HG03354 (cell line): ENCODE results near the gene SNRPD3.
"Not testable (repeated sequence)": the region's sequence is repeated elsewhere in the genome, so short reads cannot be mapped to it uniquely, and the experiment has no call there.

Experiments
- ATAC-seq: cut with Tn5 transposase; IDR thresholded peaks from one replicate; pipeline ENCODE4 v1.9.1; 2021; ENCODE audit warnings: mild to moderate bottlenecking; ENCODE audit not compliant: unreplicated experiment, poor library complexity, severe bottlenecking

SNRPD3 gene

DNA sequence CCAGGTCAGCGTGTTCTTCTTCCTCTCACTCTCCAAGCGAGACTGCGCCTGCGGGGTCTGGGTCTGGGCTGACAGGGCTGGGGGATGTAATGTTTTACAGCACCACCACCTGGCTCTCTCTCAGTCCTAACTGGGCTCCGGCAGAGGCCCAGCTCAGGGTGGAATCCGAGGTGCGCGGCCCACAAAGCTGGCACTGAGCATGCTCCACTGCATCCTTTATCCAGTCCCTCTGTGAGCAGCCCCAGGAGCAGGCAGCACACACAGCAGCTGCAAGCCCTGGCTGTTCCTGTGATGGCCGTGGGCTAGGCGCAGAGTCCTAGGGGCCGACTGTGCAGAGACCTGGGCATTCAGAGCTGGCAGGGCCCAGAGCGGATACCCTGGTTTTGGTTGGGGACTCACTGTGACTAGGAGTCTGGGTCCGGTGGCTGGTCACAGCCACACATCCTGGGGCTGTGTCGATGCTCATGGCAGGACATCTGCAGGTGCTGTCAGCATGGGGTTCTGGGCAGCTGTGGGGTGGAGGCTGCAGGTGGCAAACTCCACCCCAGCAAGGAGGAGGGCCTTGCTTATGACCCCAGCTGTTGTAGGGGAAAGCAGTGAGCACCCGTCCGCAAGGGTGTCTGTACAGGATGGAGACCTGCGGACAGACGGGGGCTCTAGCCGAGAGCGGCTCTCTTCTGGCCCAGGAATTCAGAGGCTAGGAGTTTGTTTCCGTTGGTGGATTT, 33.1 kb downstream of the SNRPD3 start:
- no peak for ATAC-seq

DNA sequence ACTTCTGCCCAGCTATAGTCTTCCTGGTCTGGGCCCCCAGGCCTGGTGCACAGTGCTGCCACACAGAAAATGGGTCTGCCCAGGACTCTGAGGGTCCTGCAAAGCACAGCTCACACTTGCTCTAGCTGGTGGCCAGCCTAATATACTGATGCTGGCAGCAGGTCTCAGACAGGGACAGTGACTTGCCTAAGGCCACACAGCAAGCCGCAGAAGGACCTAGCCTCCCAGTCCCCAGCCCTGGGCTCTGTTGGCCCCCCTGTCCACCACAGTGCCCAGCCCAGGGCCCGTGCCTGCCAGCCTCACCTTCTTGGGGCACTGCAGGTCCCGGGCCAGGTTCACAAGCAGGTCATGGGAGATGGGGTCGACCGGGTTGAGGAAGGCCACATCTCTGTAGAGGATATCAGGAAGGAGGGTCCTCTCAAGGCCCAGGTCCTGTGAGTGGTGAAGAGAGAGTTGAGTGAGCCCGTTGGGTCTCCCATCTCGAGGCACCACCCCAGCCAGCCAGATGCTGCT, 33.8 kb downstream of the SNRPD3 start:
- ATAC-seq, result no peak

DNA sequence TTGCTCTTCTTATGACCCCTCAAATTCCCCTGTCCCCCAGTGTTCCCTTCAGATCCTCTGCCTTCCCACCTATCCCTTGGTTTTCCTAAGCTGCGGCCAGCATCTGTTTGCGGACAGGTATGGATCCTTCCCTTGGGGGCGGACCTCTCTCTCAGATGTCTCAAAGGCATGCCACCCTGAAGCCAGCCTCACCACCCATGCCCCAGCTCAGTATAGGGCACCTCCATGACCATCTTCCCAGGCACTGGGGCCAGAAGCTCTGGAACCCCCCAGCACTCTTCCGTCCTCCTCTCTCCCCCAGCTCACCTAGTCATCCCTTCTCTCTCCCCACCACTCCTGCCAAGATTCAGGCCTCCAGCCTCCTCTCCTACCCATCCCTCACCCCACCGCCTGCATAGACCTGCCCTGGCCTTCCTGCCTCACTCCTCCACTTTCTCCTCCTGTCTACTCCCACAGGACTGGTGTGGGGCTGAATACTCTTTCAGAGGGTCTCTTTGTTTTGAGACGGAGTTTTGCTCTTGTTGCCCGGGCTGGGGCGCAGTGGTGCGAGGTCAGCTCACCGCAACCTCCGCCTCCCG, 34.9 kb downstream of the SNRPD3 start:
- no peak for ATAC-seq

DNA sequence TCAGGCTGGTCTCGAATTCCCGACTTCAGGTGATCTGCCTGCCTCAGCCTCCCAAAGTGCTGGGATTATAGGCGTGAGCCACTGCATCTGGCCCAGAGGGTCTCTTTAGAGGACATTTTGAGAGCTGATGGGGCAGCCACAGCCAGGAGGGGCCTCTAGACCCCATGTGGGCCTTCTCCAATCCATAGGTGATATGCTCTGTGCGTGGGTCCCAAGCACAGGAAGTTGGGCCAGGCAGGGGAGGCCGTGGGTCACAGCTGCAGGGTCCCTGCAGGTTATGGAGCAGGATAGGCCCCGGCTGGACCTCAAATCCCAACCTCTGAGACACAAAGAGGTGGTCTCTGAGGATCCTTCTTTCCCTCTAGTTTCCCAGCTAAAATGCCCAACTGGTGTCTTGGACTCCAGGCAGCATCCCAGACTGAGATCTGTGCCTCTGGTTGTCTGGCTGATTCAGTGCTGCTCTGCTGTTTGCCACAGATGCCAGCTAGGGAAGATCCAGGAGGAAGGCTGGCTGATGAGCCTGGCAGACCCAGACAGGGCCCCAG, 35.6 kb downstream of the SNRPD3 start:
- no peak for ATAC-seq

DNA sequence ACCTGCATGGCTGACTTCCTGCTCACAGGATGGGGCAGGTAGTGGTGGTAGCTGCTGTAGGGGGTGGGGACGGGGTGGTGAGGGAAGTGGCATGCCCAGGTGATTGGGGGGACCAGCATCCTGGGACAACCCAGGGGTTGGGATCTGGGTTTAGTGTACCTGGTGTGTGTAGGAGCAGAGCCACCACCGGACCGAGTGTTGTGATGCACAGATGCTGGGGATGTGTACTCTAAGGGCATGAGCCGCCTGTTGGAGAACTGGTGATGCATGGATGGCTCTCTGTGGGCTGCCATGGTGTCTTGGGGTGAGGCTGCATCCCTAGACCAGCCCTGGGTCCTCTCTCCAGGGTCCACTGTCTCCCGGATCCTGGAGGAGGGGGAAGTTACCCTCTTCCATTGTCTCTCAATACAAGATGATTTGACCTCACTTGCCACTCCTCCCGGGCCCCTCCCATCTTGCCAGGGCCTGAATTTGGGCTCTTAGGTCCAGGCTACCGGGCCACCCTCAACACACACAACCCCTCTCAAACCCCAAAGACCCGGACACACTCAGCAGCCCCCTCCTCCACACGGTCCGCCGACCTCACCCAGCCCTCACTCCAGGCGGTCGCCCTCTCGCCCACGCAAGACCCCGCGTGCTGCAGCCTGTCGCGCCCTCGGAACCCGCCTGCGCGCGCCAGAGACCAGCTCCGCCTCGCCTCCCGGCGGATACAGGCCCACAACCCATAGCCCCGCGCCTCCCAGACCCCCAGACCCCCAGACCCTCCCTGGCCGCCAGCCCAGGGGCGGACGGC, 36.5 kb downstream of the SNRPD3 start:
- ATAC-seq, result no peak

DNA sequence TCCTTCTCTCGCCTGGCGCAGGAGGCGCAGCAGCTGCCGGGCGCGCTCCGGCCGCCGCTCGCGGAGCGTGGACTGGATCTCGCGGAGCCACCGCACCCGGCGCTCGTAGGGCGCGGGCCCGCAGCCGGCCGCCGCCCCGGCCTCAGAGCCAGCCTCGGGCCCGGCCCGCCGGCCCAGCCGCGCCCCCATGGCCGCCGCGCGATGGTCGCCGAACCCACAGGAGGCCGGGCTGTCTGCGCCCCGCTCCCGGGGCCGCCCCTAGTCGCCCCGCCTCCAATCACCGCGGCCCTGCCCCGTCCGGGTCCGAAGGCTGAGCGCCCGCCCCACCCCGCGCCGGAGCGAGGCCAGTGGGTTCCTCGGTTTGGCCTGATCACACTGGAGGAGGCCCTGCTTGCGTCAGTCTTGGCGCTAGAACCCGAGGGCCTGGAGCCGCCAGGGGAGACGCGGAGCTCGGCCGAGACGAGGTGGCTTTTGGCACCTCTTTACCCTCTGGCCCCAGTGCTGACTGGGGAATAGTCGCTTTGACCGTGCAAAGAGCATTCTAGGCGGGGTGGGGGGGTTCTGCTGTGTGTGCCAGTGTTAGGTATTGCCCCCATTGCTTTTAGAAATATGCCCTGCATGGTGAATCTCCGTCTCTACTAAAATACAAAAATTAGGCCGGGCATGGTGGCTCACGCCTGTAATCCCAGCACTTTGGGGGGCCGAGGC, 37.2 kb downstream of the SNRPD3 start, which contains the start of gene LRRC75B:
LRRC75B (minus strand) TSS at position 223 of the 708 bp plus-strand sequence; CDS start at position 189, 34 bp downstream.
- peak; percentile 83 for ATAC-seq

DNA sequence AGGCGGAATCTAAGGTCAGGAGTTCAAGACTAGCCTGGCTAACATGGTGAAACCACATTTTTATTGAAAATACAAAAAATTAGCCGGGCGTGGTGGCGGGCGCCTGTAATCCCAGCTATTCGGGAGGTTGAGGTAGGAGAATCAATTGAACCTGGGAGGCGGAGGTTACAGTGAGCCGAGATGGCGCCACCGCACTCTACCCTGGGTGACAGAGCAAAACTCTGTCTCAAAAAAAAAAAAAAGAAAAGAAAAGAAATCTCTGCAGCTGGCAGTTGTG, 37.7 kb downstream of the SNRPD3 start:
- not testable (repeated sequence) for ATAC-seq

DNA sequence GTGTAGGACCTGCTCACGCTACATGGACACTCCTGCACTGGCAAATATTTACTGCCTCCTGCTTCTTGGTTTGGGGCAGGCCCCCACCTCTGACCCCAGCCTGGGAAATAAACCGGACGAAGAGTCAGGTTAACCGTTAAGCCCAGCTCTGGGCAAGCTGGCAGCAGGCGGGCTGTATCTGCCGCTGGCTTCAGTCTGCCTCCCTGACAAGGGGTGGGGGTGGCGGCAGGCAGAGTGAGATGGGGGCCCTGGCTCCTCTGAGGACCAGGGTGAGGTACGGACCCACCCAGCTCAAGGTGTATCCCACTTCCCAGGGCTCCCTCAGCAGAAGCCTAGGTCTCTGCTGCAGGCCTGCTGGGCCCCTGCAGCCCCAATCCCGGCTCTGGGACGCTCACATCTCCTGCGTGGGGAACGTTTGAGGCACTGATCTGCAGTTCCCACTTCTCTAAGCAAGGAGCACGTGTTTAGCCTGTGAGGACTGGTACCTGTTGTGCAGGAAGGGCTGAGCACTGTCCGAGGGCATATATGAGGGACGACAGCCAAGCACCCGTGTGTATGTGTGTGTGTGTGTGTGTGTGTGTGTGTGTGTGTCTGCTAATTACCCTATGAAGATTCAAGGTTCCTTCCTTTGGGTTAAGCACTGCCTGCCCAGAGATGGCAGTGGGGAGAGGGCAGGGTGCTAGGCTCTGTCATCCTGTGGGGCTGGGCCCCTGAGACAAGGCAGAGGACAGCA, 38.2 kb downstream of the SNRPD3 start:
- ATAC-seq, result no peak

DNA sequence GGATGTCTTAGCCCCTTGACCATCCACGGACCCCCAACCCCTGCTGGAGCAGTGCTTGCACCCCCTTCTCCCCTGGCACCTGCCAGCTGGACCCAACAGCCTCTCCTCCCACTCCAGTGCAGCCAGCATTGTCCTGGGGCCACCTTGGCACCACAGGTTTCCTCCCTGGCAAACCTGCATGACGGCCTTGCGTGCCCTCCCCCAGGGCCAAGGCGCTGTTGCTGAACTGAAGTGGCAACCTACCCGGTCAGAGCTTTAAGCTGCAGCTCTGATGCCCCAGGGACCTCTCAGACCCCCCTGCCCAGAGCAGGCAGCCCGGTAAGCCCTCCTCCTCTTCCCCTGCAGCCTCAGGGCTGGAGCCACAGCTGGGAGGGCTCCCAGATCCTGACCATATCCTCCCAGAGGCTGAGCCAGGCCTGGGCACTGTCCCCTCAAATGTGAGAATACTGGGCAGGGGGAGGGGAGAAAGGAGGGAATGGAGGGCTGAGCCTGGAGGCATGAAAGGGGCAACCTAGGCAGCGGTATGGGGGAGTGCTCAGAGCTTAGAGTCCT, 38.8 kb downstream of the SNRPD3 start:
- ATAC-seq, result no peak

DNA sequence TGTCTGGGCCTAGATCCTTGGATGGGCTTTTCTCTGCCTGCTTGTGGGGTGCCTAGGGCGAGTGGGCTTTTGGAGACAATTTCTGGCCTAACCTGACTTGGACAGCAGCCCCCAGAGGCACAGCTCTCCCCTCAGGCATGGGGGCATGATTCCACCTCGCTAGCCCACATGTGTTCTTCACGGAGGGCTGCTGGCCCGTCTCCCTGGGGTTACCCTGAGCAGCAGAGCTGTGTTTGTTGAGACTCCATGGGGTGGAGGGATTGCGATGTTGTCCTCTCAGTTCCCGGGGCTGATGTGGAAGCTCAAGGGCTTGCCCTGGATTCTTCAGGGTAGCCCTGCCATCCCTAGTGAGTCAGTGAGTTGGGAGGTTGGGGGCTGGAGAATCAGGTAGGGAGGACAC, 39.4 kb downstream of the SNRPD3 start:
- no peak for ATAC-seq

DNA sequence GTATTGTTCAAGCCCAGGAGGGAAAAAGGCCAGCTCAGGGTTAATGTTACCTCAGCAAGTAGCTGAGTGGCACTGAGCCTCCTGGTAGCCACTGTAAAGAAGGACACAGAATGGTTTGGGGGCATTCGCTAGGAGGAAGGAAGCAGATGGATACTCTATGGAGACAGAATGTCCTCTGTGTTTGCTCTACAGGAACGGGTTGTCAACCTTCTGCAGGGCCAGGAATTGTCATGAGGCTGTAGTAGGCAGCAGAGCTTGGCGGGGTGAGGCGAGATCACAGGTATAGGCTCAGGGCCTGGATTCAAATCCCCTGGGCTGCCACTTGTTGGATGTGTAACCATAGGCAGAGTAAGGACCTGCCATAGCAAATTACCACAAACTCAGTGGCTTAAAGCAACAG, 40.1 kb downstream of the SNRPD3 start:
- no peak for ATAC-seq

DNA sequence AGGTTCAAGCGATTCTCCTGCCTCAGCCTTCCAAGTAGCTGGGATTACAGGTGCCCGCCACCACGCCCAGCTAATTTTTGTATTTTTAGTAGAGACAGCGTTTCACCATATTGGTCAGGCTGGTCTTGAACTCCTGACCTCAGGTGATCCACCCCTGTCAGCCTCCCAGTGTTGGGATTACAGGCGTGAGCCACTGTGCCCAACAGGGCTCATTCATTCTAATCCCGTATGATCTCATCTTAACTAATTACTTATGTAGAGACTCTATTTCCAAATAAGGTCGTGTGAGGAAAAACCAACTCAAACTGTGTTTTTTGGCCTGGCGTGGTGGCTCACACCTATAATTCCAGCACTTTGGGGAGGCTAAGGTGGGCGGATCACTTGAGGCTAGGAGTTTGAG, 41.3 kb downstream of the SNRPD3 start:
- not testable (repeated sequence) for ATAC-seq

DNA sequence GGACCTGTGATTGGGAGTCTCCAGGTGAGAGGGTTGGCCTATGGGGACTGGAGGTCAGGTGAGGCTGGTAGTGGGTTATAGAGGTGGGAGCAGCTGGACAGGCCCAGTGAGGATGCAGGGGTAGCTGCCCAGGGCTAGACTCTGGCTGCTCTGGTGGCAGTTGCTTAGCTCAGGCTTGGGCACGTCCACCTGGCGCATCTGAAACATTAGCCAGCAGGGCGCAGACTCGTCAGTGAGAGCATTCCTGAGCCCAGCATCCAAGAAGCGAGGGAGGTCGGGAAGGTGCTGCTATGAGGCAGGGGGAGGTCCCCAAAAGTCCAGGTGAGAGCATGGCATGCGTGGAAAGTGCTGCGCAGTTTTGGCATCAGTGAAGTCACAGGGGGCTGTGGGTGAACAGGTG, 43.7 kb downstream of the SNRPD3 start:
- ATAC-seq, result no peak

DNA sequence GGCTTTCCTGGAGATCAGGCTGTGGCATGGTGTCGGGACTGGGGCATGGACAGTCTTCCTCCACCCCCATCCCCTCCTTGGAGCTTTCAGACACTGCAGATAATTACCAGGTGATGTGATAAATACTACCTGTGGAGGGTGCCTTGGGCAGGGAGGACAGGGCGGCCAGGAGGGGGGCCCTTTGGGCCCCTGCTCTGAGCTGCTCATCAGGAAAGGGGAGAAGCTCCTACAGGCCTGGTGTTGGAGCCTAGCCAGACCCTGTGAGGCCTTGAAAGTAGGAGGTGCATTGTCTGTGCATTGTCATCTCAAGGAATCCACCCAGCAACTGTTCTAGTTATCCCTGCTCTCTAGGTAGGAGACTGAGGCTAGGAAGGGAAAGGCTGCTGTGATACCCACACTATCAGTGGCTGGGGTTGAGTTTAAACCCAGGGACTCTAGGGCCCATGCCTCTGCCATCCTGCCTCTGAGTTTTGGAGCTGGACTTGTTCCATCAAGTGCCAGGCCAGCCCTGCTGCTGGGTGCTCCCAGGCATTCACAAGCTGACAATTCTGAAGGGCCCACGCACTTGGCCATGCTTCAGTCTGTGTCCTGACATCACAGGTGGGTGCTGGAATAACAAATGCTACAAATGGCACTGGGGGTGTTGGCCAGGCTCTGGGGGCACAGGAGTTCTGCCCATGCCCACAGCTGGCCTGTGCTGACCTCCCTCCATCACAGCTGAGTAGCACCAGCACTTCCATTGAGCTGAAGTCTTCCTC, 44.3 kb downstream of the SNRPD3 start:
- ATAC-seq, result not testable (repeated sequence)

DNA sequence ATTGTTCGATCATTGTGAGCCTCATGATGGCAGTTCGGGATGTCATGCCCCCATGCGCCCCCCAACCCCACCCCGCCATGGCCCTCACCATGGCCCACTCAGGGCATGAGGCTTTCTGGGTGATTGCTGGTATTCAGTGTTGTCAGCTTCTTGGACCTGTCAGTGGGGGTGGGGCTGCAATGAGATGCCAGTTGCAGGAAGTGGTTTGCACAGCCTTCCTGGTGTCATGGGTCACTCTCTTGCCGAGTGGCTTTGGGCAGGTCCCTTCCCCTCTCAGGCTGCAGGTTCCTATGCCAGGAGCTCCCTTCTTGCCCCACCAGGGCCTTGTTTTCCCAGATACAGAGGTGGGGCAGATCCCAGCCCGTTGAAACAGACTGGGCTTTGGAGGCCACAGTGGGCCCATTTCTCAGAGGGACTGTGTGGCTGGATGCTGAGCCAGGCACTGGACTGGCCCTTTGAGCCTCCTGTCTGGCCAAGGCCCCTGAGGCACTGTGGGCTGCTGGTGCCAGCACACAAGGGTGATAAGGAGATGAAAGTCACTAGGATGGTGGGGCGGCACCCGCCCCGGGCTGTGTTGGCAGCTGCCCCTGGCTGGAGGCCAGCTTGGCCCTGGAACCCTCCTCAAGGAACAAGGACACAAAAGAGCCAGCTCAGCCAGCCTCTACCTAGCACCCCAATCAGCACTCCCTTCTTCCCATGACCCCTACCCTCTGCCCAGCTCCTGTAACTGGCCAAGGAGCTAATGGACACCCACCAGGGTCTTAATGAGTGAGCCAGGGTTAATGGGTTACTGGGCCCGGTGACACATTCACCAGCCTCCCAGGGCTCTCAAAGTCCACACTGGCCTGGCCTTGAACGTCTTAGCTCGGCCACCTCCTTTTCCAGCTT, 45.7 kb downstream of the SNRPD3 start:
- no peak for ATAC-seq

DNA sequence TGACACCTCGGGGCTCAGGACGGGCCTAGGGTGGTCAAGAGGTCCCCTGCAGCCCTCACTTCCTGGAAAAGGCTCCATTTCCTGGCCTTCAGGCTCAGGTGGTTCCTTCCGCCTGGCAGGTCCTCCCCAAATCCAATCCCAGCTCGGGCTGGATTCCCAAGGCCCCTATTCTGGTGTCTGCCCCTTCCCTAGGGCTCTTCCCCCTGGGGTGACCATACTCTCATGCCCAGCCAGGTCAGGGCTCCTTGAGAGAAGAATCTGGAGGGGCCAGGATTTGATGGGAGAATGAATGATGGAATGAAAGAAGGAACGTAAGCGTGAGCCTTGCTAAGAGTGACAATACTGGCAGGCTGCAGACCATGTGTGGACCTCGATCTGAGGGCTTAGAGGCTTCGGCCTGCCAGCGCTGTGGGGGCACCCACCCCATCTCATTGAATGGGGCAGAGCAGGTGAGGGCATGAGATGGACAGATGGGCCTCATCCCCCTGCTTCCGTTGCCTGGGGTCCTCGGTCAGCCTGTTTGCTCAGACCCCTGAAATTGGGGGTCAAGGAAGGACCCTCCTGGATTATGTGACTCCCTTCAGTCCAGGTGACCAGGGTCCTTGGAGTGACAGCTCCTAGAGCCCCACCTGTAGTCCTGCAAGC, 46.4 kb downstream of the SNRPD3 start:
- ATAC-seq, result not testable (repeated sequence)
